ENCODE measurements around the gene GJB6. TPM values are rescaled to one million over a fixed set of nuclear protein-coding genes. Genes with fewer than 3 reads are reported as not detected.

GJB6 gene
- total RNA-seq, 2 donors from 2014 or later: 1.3 to 4.7 TPM

- no peak for ATAC-seq
- no peak for DNase-seq (ENCODE audit: low spot score in 2 of 2)
- Mint-ChIP-seq H3K36me3 (no peaks in the 10 kb centered on the region), H3K9me3 (no peaks in the 10 kb centered on the region), H3K27ac (no peak overlapping the region)
These were observed 56.0 kb downstream of the GJB6 start for GRCh38 chr13:20175907-20176652.

GRCh38 chr13:20175406-20175794 lies 56.7 kb downstream of the GJB6 start:
- DNase-seq (ENCODE audit: low spot score in 2 of 2): no peak
- ATAC-seq: no peak
- no peaks in the 10 kb centered on the region for H3K9me3 Mint-ChIP-seq
- no peak overlapping the region for H3K27ac Mint-ChIP-seq
- no peaks in the 10 kb centered on the region for H3K36me3 Mint-ChIP-seq

GRCh38 chr13:20174656-20175405 lies 57.3 kb downstream of the GJB6 start:
- Mint-ChIP-seq H3K27ac (peak overlapping the region in 1 of 2 donors; percentile 81), H3K9me3 (no peaks in the 10 kb centered on the region), H3K36me3 (no peaks in the 10 kb centered on the region)
- DNase-seq (ENCODE audit: low spot score in 2 of 2) (peak; percentile 47 to 76), ATAC-seq (peak; percentile 94 to 97)

- DNase-seq (ENCODE audit: low spot score in 2 of 2) (no peak), ATAC-seq (no peak)
- Mint-ChIP-seq H3K27ac (no peak overlapping the region), H3K9me3 (no peaks in the 10 kb centered on the region), H3K36me3 (no peaks in the 10 kb centered on the region)
These were observed 58.9 kb downstream of the GJB6 start for GRCh38 chr13:20173116-20173746.

Other genes starting within 250 kb of the GJB6 start
- under 1 TPM in 1 of 2 donors, not detected in 1; 0.45 TPM for gene GJA3, start 71.3 kb downstream of the GJB6 start, total RNA-seq
- gene GJB2, start 39.4 kb downstream of the GJB6 start, total RNA-seq: 1 to 10 TPM; 1.5 to 2.7 TPM

Data from activated naive CD4-positive, alpha-beta T cell treated with anti-CD3 and anti-CD28 coated beads, Interleukin-2, amount 50 U/mL, for 72 hours (primary cell).